Regular cardiac myocyte (primary cell): Measurements from ENCODE around the gene PPP1R14D. TPM values are rescaled to one million over a fixed set of nuclear protein-coding genes. Genes with fewer than 3 reads are reported as not detected.

Source experiments
- total RNA-seq: library from RNA; depleted of rRNA; stranded (reverse); fragments of >200 nt; gene quantifications from 2 replicates; pipeline ENCODE4 v1.2.3, GENCODE V29; 2014

PPP1R14D gene
- total RNA-seq = not detected in 2 replicates

GRCh38 chr15:40828447-40829036 is at the start of gene PPP1R14D:
TSS of gene PPP1R14D (minus strand) at chr15:40828708. CDS start at chr15:40828641, 67 bp downstream.

GRCh38 chr15:40873694-40874561 is 45.4 kb upstream of the PPP1R14D start, which contains the start of gene RHOV:
TSS of gene RHOV (minus strand) at chr15:40874234. CDS start at chr15:40874139, 95 bp downstream.

GRCh38 chr15:40843885-40844695 is 15.6 kb upstream of the PPP1R14D start, which contains the start of gene SPINT1:
TSS of gene SPINT1 (plus strand) at chr15:40844048. CDS start at chr15:40844555, 507 bp downstream.

GRCh38 chr15:40807028-40807887 is 21.2 kb downstream of the PPP1R14D start, which contains the start of the genes DNAJC17 and ZFYVE19:
TSS of gene DNAJC17 (minus strand) at chr15:40807473. CDS start at chr15:40807446, 27 bp downstream.
TSS of gene ZFYVE19 (plus strand) at chr15:40807089. CDS start at chr15:40807590, 501 bp downstream.

DNA sequence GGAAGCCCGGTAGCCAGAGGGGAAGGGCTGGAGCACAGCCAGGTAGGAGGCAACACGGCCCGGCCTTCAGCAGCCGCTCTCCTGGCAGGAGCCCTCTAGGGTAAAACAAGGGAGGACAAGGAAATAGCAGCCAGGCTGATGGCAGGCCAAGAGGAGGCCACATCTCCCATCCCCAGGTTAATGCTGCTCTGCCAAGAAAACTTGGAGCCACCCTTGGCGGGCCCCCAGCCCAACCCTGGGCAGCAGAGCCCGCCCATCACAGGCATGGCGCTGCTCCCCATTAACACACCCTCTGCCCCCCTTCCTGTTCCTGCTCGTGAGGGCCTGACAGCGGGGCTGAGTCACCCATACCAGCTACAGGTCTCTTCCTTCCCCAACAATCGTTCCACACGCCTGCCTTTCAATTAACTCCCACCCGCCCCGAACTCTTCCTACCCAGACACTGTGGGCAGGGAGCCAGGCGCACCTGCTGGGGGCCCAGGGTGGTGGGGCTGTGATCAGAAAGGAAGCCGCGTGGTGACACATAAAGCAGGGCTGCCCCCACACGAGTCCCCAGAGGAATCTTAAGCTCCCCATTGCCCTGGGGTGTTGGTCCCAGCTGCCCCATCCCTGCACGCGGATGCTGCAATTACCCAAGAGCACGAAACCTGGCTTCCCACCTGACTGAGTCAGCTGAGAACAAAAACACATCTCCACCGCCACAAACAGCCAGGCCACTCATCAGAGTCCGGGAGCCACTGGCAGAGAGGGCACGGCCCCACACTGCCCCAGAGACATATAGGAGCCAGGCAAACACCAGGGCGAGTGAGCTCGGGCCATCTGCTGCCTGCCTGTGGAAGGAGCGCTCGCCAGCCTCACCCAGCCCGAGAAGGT is 59.0 kb downstream of the PPP1R14D start, which contains the start of gene C15orf62:
TSS of gene C15orf62 (plus strand) at position 707 of the 873 bp plus-strand sequence. CDS start 516 bp downstream, outside the sequence.

Other genes with a start within 250 kb of the PPP1R14D start
- gene KNL1, start 234.5 kb downstream of the PPP1R14D start, total RNA-seq = 2.5 and 24.7 TPM in 2 replicates
- 1.1 and 14.2 TPM in 2 replicates for gene RAD51, start 133.5 kb downstream of the PPP1R14D start, total RNA-seq
- gene RMDN3, start 73.5 kb downstream of the PPP1R14D start, total RNA-seq = 29.6 and 40.5 TPM in 2 replicates
- 0.38 and 2.0 TPM in 2 replicates for gene GCHFR, start 64.6 kb downstream of the PPP1R14D start, total RNA-seq
- not detected in 2 replicates for gene C15orf62, start 58.7 kb downstream of the PPP1R14D start, total RNA-seq
- gene ZFYVE19, start 21.6 kb downstream of the PPP1R14D start, total RNA-seq = 13.5 and 21.7 TPM in 2 replicates
- 11.0 and 26.6 TPM in 2 replicates for gene DNAJC17, start 21.2 kb downstream of the PPP1R14D start, total RNA-seq
- gene SPINT1, start 15.3 kb upstream of the PPP1R14D start, total RNA-seq = 0.28 and 0.58 TPM in 2 replicates
- gene RHOV, start 45.5 kb upstream of the PPP1R14D start, total RNA-seq = not detected in 2 replicates
- gene VPS18, start 65.7 kb upstream of the PPP1R14D start, total RNA-seq = 47.9 and 49.5 TPM in 2 replicates
- 0.28 and 0.38 TPM in 2 replicates for gene DLL4, start 100.6 kb upstream of the PPP1R14D start, total RNA-seq
- 3.9 and 6.5 TPM in 2 replicates for gene CHAC1, start 124.8 kb upstream of the PPP1R14D start, total RNA-seq